ENCODE data around the gene NECAB3.
A peak's percentile ranks its signal among the peaks of the same experiment; 100 is the strongest.

NECAB3 gene

GRCh38 chr20:33666293-33667244, 7.7 kb downstream of the NECAB3 start, which contains the start of gene ACTL10:
Gene ACTL10, plus strand, starts transcription at chr20:33666943. Its CDS starts 555 bp downstream, at chr20:33667498.
- DNase-seq (ENCODE audit: low read depth in 4 of 4, low spot score in 1 of 4) = peak; percentile 52 to 85 (median 62)

GRCh38 chr20:33664762-33665144, 9.5 kb downstream of the NECAB3 start:
- DNase-seq (ENCODE audit: low read depth in 4 of 4, low spot score in 1 of 4) = no peak

DNA sequence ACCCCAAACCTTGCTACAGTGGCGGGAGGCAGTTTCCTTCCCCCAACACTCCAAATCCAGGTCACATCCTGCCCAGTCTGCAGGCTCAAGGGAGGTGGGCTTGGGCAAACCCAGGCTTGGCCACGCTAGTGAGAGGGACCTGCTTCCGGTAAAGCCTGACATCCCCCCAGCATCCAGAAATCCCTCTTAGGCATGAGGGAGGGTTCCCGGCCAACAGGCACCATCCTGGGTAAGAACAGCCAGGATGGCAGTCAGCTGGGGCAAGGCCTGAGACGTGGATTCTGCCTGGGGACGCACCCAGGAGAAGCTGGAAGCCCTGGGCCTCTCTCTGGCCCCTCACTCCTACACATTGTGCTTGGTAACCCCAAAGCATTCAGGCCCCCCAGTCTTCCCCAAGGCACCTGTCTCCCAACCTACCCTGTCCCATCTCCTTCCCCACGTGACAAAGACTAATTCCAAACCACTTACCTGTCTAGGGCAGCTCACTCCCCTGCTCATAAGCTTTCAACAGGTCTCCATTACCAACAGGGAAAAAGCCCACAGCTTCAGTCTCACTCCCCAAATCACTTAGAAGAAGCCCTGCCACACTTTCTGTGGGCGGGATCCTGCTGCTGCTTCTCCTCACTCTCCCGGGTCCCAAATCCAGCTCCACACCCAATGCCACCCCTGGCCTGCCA, 10.0 kb downstream of the NECAB3 start:
- DNase-seq (ENCODE audit: low read depth in 4 of 4, low spot score in 1 of 4) = no peak

- DNase-seq (ENCODE audit: low read depth in 4 of 4, low spot score in 1 of 4) = peak; percentile 69 to 85 (median 77)
These were observed 10.8 kb downstream of the NECAB3 start for GRCh38 chr20:33663161-33664084.

DNA sequence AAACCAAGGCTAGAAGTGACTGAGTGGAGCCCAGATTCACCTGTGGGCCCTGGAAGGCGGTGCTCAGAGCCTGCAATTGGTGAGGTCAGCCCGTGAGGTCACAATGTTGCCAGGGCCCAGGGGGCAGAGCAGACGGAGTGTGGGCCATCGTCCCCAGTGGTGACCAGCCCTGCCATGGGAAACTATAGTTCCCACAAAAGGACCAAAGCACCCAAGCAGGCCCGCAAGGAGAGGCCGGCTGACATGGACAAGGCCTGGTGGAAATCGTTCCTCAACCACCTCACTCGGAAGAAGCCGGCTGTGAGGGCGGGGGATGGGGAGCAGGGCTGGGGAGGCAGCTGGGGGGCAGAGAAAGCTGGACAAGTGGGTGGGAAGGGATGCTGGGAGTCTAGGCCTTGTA, 12.1 kb downstream of the NECAB3 start, which contains the start of gene C20orf144:
Gene C20orf144, plus strand, starts transcription at position 156 of the 400 bp plus-strand sequence. Its CDS starts 19 bp downstream, at position 175.
- no peak for DNase-seq (ENCODE audit: low read depth in 4 of 4, low spot score in 1 of 4)

GRCh38 chr20:33660685-33661058, 13.6 kb downstream of the NECAB3 start:
- DNase-seq (ENCODE audit: low read depth in 4 of 4, low spot score in 1 of 4) = no peak

- DNase-seq (ENCODE audit: low read depth in 4 of 4, low spot score in 1 of 4) = no peak
These were observed 14.1 kb downstream of the NECAB3 start for GRCh38 chr20:33660035-33660684.

GRCh38 chr20:33659341-33660034, 14.7 kb downstream of the NECAB3 start:
- no peak for DNase-seq (ENCODE audit: low read depth in 4 of 4, low spot score in 1 of 4)

DNA sequence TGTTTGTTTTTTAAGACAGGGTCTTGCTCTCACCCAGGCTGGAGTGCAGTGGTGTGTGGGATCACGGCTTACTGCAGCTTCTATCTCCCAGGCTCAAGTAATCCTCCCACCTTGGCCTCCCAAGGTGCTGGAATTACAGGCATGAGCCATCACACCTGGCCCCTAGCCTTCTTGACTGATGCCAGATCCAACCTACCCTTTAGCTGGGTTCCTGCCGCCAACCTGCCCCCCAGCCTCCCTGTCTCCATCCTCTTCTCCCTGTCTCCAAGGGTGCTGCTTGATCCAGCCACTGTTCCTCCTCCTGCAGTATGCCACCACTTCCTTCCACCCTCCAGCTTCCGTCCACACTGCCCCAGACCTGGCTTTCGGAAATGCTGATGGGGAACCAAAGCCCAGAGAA, 15.3 kb downstream of the NECAB3 start:
- no peak for DNase-seq (ENCODE audit: low read depth in 4 of 4, low spot score in 1 of 4)

- no peak for DNase-seq (ENCODE audit: low read depth in 4 of 4, low spot score in 1 of 4)
These were observed 15.7 kb downstream of the NECAB3 start for GRCh38 chr20:33658510-33658909.

- DNase-seq (ENCODE audit: low read depth in 4 of 4, low spot score in 1 of 4) = no peak
These were observed 16.5 kb downstream of the NECAB3 start for GRCh38 chr20:33657704-33658095.

GRCh38 chr20:33656783-33657703, 17.2 kb downstream of the NECAB3 start:
- no peak for DNase-seq (ENCODE audit: low read depth in 4 of 4, low spot score in 1 of 4)

GRCh38 chr20:33656010-33656782, 18.0 kb downstream of the NECAB3 start:
- DNase-seq (ENCODE audit: low read depth in 4 of 4, low spot score in 1 of 4) = no peak

DNA sequence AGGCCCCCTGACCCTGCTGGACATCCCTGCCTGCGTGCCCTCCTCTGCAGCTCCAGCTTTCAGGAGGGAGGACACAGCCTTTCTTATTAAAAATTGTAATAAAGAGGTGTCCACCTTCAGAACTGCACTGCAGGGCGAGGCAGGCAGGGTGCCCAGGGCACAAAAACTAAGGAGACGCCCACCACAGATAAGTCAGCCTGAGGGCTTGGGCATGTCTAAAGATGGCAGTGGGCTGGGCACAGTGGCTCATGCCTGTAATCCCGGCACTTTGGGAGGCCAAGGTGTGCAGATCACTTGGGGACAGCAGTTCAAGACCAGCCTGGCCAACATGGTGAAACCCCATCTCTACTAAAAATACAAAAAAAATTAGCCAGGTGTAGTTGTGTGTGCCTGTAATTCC, 19.1 kb downstream of the NECAB3 start:
- DNase-seq (ENCODE audit: low read depth in 4 of 4, low spot score in 1 of 4) = no peak

DNA sequence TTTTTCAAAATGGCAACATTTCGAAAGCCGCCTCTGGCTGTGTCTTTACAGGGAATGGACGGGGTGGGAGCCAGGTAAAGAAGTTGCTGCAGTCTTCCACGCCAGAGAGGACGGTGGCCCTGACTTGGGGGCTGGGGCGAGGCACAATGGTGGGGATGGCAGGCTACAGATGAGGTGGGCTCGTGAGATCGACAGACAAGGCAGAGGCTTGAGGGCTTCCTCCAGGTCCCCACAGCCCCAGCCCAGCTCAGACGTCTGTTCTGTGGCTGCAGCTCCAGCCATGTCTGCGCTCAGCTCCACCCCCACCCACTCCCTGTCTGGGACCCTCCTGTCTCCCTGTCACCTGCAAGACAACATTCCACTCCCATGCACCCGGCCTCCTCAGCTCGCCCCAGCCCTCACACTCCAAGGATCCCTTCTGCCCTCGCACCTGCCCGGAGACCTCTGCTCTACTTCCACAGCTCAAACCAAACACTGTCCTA, 19.5 kb downstream of the NECAB3 start:
- no peak for DNase-seq (ENCODE audit: low read depth in 4 of 4, low spot score in 1 of 4)

- no peak for DNase-seq (ENCODE audit: low read depth in 4 of 4, low spot score in 1 of 4)
These were observed 20.2 kb downstream of the NECAB3 start for GRCh38 chr20:33653900-33654596.

DNA sequence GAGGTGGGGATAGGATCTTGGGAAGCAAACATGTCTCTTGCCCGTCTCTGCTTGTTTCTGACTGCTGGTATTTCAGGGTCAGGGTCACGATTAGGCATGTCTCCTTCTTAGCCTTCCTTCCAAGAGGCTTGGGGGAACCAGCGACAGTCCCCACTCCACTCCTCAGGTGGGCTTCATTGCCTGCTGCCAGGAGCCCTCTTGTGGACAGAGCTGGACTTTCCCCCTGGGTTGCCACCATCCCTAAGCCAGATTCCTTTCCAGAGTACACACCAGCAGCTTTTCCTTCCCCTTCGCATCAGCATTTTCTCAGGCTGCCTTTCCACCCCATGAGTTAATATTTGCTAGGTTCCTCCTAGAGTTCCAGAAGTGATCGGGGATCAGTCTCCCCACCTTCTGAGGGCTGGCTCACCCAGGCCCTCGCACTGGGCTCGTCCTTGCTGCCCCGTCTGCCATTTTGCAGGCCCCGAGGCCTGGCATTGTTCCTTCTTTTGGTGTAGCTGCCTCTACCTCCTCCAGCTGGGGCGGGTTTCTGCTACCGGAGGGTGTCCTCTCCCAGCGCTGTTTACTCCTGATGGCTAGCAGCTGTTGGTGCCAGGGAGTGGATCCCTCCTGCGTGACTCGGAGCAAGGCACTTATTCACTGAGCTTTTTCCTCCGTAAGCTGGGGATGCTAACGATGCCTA, 20.9 kb downstream of the NECAB3 start:
- no peak for DNase-seq (ENCODE audit: low read depth in 4 of 4, low spot score in 1 of 4)

Data from stimulated activated CD4-positive, alpha-beta T cell treated with anti-CD3 and anti-CD28 coated beads, Interleukin-1b, Interleukin-23, amount 100 ng/mL, for 24 hours (primary cell).